Measurements from ENCODE around the gene ADGRD1. TPM values are rescaled to one million over a fixed set of nuclear protein-coding genes. Genes with fewer than 3 reads are reported as not detected.

The ADGRD1 gene
- total RNA-seq, 1 donor from 2014 or later: 0.17 TPM

- no peak for DNase-seq
Measured at GRCh38 chr12:131139363-131140068, 185.8 kb downstream of the ADGRD1 start.

- no peak for DNase-seq
Measured at GRCh38 chr12:131140069-131140435, 186.3 kb downstream of the ADGRD1 start.

GRCh38 chr12:131140697-131141096 is 187.0 kb downstream of the ADGRD1 start:
- DNase-seq: no peak

- DNase-seq: no peak
Measured at GRCh38 chr12:131141514-131141913, 187.8 kb downstream of the ADGRD1 start.

- no peak for DNase-seq
Measured at GRCh38 chr12:131142891-131143657, 189.4 kb downstream of the ADGRD1 start.

- no peak for DNase-seq
Measured at GRCh38 chr12:131146173-131146675, 192.5 kb downstream of the ADGRD1 start.

GRCh38 chr12:131147293-131147692 is 193.6 kb downstream of the ADGRD1 start:
- DNase-seq: no peak

GRCh38 chr12:131147894-131148293 is 194.2 kb downstream of the ADGRD1 start:
- DNase-seq: no peak

- no peak for DNase-seq
Measured at GRCh38 chr12:131151558-131152345, 198.0 kb downstream of the ADGRD1 start.

GRCh38 chr12:131152587-131152986 is 198.9 kb downstream of the ADGRD1 start:
- DNase-seq: no peak

GRCh38 chr12:131153016-131153415 is 199.3 kb downstream of the ADGRD1 start:
- DNase-seq: no peak

GRCh38 chr12:131153956-131154355 is 200.2 kb downstream of the ADGRD1 start:
- no peak for DNase-seq

- DNase-seq: no peak
Measured at GRCh38 chr12:131155131-131155530, 201.4 kb downstream of the ADGRD1 start.

GRCh38 chr12:131157743-131158142 is 204.0 kb downstream of the ADGRD1 start:
- no peak for DNase-seq

GRCh38 chr12:131159660-131160059 is 206.0 kb downstream of the ADGRD1 start:
- DNase-seq: no peak

- DNase-seq: no peak
Measured at GRCh38 chr12:131162113-131162512, 208.4 kb downstream of the ADGRD1 start.

GRCh38 chr12:131163189-131163738 is 209.6 kb downstream of the ADGRD1 start:
- no peak for DNase-seq

- no peak for DNase-seq
Measured at GRCh38 chr12:131164096-131164872, 210.6 kb downstream of the ADGRD1 start.

GRCh38 chr12:131166717-131167116 is 213.0 kb downstream of the ADGRD1 start:
- DNase-seq: no peak

- no peak for DNase-seq
Measured at GRCh38 chr12:131167334-131167733, 213.6 kb downstream of the ADGRD1 start.

- DNase-seq: no peak
Measured at GRCh38 chr12:131171029-131171428, 217.3 kb downstream of the ADGRD1 start.

- DNase-seq: no peak
Measured at GRCh38 chr12:131174901-131175300, 221.2 kb downstream of the ADGRD1 start.
